Measurements from ENCODE around the gene EPHA4.

The EPHA4 gene

DNA sequence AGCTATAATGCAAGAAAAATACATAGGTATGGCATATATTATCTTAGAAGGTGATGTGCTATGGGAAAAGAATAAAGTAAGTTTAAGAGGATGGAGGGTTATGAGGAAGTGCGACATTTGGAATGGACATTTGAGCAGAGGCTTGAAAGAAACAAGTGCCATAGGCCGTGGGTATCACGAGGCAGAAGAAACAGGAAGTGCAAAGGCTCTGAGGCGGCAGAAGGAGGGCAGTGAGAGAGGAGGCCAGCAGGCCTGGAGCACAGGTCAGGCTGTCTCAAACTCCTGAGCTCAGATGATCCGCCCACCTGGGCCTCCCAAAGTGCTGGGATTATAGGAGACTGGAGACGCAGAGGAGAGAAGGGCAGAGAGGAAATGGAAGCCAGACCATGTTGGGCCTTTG lies 40.7 kb upstream of the EPHA4 start:
- no peak overlapping the region for H3K27ac ChIP-seq (ENCODE audit: low read length)
- H3K4me1 ChIP-seq (ENCODE audit: low read length) = no peaks in the 10 kb centered on the region
- no peak overlapping the region; the same call in 1 of the 2 replicates for H2AFZ ChIP-seq (ENCODE audit: low read depth, low read length)
- TF ChIP-seq, protein P1, sequence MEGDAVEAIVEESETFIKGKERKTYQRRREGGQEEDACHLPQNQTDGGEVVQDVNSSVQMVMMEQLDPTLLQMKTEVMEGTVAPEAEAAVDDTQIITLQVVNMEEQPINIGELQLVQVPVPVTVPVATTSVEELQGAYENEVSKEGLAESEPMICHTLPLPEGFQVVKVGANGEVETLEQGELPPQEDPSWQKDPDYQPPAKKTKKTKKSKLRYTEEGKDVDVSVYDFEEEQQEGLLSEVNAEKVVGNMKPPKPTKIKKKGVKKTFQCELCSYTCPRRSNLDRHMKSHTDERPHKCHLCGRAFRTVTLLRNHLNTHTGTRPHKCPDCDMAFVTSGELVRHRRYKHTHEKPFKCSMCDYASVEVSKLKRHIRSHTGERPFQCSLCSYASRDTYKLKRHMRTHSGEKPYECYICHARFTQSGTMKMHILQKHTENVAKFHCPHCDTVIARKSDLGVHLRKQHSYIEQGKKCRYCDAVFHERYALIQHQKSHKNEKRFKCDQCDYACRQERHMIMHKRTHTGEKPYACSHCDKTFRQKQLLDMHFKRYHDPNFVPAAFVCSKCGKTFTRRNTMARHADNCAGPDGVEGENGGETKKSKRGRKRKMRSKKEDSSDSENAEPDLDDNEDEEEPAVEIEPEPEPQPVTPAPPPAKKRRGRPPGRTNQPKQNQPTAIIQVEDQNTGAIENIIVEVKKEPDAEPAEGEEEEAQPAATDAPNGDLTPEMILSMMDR (IDR thresholded peaks at IDR 0.05; ENCODE audit: low read depth, low read length) = no peak
- TF ChIP-seq EZH2phosphoT487 (IDR thresholded peaks at IDR 0.05; ENCODE audit: low read depth) = no peak
- no peak overlapping the region for H3K9ac ChIP-seq (ENCODE audit: low read length)
- H3K27me3 ChIP-seq (ENCODE audit: low read depth, low read length) = no peaks in the 10 kb centered on the region
- H4K20me1 ChIP-seq (ENCODE audit: insufficient read depth, low read length) = no peaks in the 10 kb centered on the region
- no peak overlapping the region for H3K4me2 ChIP-seq (ENCODE audit: low read length)
- no peaks in the 10 kb centered on the region for H3K79me2 ChIP-seq (ENCODE audit: low read length)
- H3K4me3 ChIP-seq (ENCODE audit: low read length) = no peak overlapping the region
- no peaks in the 10 kb centered on the region for H3K36me3 ChIP-seq (replicated peaks; ENCODE audit: low read depth, low read length)
- H3K9me3 ChIP-seq (ENCODE audit: insufficient read depth, low read length) = no peaks in the 10 kb centered on the region

DNA sequence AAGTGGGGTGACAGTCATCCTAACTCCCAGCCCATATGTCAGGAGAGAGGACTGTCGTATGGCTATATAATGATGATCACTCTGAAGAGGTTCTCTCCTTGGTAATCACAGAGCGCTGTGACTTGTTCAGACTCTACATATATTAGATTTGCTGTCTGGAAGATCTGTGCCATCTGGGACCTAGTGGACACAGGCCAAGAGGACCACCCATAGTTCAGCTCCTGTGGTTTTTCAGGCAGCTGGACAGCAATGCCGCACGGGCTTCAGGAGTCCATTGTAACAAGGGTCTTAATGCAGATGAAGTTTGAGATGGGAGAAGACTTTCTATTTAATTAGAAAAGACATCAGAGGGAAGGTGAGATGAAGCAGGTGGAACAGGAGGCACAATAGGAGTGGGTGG lies 40.1 kb upstream of the EPHA4 start:
- TF ChIP-seq, protein P1 (IDR thresholded peaks at IDR 0.05; ENCODE audit: low read depth, low read length) = no peak
- TF ChIP-seq EZH2phosphoT487 (IDR thresholded peaks at IDR 0.05; ENCODE audit: low read depth) = no peak
- Histone ChIP-seq H3K9ac (ENCODE audit: low read length) (no peak overlapping the region), H3K27ac (ENCODE audit: low read length) (no peak overlapping the region), H3K4me3 (ENCODE audit: low read length) (no peak overlapping the region), H3K27me3 (ENCODE audit: low read depth, low read length) (no peaks in the 10 kb centered on the region), H3K4me2 (ENCODE audit: low read length) (no peak overlapping the region), H2AFZ (ENCODE audit: low read depth, low read length) (no peak overlapping the region), H3K79me2 (ENCODE audit: low read length) (no peaks in the 10 kb centered on the region), H3K36me3 (replicated peaks; ENCODE audit: low read depth, low read length) (no peaks in the 10 kb centered on the region), H3K9me3 (ENCODE audit: insufficient read depth, low read length) (no peaks in the 10 kb centered on the region), H4K20me1 (ENCODE audit: insufficient read depth, low read length) (no peaks in the 10 kb centered on the region), H3K4me1 (ENCODE audit: low read length) (no peaks in the 10 kb centered on the region)

DNA sequence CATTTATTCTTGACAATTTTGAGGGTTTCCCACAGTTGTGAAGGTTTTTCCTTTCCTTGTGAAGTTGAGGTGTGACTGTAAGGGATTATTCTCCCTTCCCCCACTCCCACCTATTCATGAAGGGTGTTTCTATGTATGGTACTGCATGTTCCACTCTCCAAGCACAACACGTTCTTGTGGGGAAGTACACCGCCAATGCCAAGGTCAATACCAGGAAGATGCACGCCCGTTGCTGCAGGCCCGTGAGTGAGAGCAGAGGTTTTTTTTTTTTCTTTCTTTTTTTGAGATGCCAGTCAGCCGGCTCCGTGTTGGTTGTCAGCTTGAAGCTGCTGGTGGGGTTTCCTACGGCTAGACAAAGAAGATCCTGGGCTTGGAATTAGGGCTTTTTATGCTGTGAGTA lies 38.6 kb upstream of the EPHA4 start:
- no peaks in the 10 kb centered on the region for H3K36me3 ChIP-seq (replicated peaks; ENCODE audit: low read depth, low read length)
- H3K27ac ChIP-seq (ENCODE audit: low read length) = no peak overlapping the region
- no peak overlapping the region for H3K4me2 ChIP-seq (ENCODE audit: low read length)
- no peaks in the 10 kb centered on the region for H4K20me1 ChIP-seq (ENCODE audit: insufficient read depth, low read length)
- no peaks in the 10 kb centered on the region for H3K4me1 ChIP-seq (ENCODE audit: low read length)
- no peak for TF ChIP-seq EZH2phosphoT487 (IDR thresholded peaks at IDR 0.05; ENCODE audit: low read depth)
- TF ChIP-seq, protein P1 (IDR thresholded peaks at IDR 0.05; ENCODE audit: low read depth, low read length) = no peak
- no peak overlapping the region for H2AFZ ChIP-seq (ENCODE audit: low read depth, low read length)
- H3K27me3 ChIP-seq (ENCODE audit: low read depth, low read length) = no peaks in the 10 kb centered on the region
- no peak overlapping the region for H3K4me3 ChIP-seq (ENCODE audit: low read length)
- H3K9ac ChIP-seq (ENCODE audit: low read length) = no peak overlapping the region
- no peaks in the 10 kb centered on the region for H3K9me3 ChIP-seq (ENCODE audit: insufficient read depth, low read length)
- no peaks in the 10 kb centered on the region for H3K79me2 ChIP-seq (ENCODE audit: low read length)

DNA sequence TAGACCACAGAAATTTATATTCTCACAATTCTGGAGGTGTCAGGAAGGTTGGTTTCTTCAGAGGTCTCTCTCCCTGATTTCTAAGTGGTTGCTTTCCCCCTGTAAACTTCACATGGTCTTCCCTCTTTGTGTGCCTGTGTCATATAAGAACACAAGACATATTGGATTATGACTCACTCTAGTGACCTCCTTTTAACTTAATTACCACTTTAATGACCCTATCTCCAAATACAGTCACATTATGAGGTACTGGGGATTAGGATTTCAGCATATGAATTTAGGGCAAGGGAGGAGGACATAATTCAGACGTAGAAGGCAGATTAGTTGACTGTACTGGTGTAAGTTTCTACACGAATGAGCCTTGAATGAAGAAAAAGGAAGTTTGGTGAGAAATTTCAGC lies 38.2 kb upstream of the EPHA4 start:
- Histone ChIP-seq H3K27ac (ENCODE audit: low read length) (no peak overlapping the region), H3K36me3 (replicated peaks; ENCODE audit: low read depth, low read length) (no peaks in the 10 kb centered on the region), H4K20me1 (ENCODE audit: insufficient read depth, low read length) (no peaks in the 10 kb centered on the region), H3K27me3 (ENCODE audit: low read depth, low read length) (no peaks in the 10 kb centered on the region), H3K9ac (ENCODE audit: low read length) (no peak overlapping the region), H3K79me2 (ENCODE audit: low read length) (no peaks in the 10 kb centered on the region), H3K4me3 (ENCODE audit: low read length) (no peak overlapping the region), H3K4me1 (ENCODE audit: low read length) (no peaks in the 10 kb centered on the region), H3K4me2 (ENCODE audit: low read length) (no peak overlapping the region), H2AFZ (ENCODE audit: low read depth, low read length) (no peak overlapping the region), H3K9me3 (ENCODE audit: insufficient read depth, low read length) (no peaks in the 10 kb centered on the region)
- TF ChIP-seq EZH2phosphoT487 (IDR thresholded peaks at IDR 0.05; ENCODE audit: low read depth) = no peak
- TF ChIP-seq, protein P1 (IDR thresholded peaks at IDR 0.05; ENCODE audit: low read depth, low read length) = no peak
